Activated T-cell treated with anti-CD3 and anti-CD28 coated beads, Interleukin-2, amount 50 U/mL, for 1 hour (primary cell): ENCODE measurements around the gene SMG1.
"Not testable (repeated sequence)": the region's sequence is repeated elsewhere in the genome, so short reads cannot be mapped to it uniquely, and the experiment has no call there.

ENCODE experiments used
- DNase-seq: peaks from one replicate; pipeline ENCODE4 v3.0.0-alpha.2; 2020

The SMG1 gene

DNA sequence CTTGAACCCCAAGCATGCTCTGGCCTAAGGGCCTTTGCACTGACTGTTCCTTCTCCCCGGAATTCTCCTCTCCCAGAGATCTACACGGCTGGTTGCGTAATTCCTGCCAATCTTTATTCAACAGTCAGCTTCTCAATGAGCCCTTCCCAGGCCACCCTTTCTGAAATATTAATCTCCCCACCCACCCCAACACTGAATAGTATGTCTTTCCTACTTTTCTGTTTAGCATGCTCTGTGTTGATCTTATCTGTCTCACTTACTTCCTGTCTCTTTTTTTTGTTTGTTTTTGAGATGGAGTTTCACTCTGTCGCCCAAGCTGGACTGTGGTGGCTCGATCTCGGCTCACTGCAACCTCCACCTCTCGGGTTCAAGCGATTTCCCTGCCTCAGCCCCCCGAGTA, 169.6 kb downstream of the SMG1 start:
- not testable (repeated sequence) for DNase-seq
